Caco-2 (cell line): ENCODE results near the gene IPO11. TPM values are rescaled to one million over a fixed set of nuclear protein-coding genes. Genes with fewer than 3 reads are reported as not detected.
"Not testable (repeated sequence)": the region's sequence is repeated elsewhere in the genome, so short reads cannot be mapped to it uniquely, and the experiment has no call there.

Source experiments
- BruUV-seq: library from RNA; stranded (reverse); fragments of 400-500 nt; replicated peaks from 2 replicates; lab custom pipeline; 2021; lab: Mats Ljungman, UMichigan
- CTCF ChIA-PET: fragments of 300-600 bp; sonication (Branson Sonifier 250); formaldehyde crosslinking; loops from one replicate; lab custom pipeline; 2022; ENCODE audit warnings: antibody characterized with exemption; lab: Charles Lee
- POLR2A ChIA-PET: fragments of 300-600 bp; sonication (Branson Sonifier 250); formaldehyde crosslinking; loops from one replicate; lab custom pipeline; 2022; ENCODE audit warnings: antibody characterized with exemption; lab: Charles Lee
- DNase-seq, 2 experiments: peaks; one replicate each; pipeline versions ENCODE4 v3.0.0 to v3.0.0-alpha.2; 2020 to 2022
- H3K27me3 ChIP-seq: replicated peaks from 2 replicates; pipeline ENCODE4 v1.6.0; 2011; ENCODE audit warnings: low read length; ENCODE audit not compliant: control insufficient read depth, insufficient read depth
- H3K36me3 ChIP-seq: 2 replicates; pipeline ENCODE4 v1.5.1; 2011; ENCODE audit warnings: low read length; ENCODE audit not compliant: control insufficient read depth, insufficient read depth
- H3K4me1 ChIP-seq: fragments of 250-450 bp; sonication (Bioruptor Pico); 2 replicates; pipeline ENCODE4 v1.5.1; 2020; ENCODE audit warnings: mild to moderate bottlenecking
- H3K4me3 ChIP-seq: 2 replicates; pipeline ENCODE4 v1.5.1; 2011; ENCODE audit warnings: low read depth, mild to moderate bottlenecking, control low read depth, low read length
- H3K9me3 ChIP-seq: fragments of 250-450 bp; sonication (Bioruptor Pico); 2 replicates; pipeline ENCODE4 v1.5.1; 2020; ENCODE audit warnings: mild to moderate bottlenecking, moderate library complexity
- H3K27ac Mint-ChIP-seq: one replicate; pipeline ENCODE4 v1.8.0; 2022; ENCODE audit warnings: mixed read lengths; ENCODE audit not compliant: unreplicated experiment
- H3K27me3 Mint-ChIP-seq: one replicate; pipeline ENCODE4 v1.8.0; 2022; ENCODE audit warnings: mixed read lengths; ENCODE audit not compliant: insufficient read depth, unreplicated experiment
- H3K36me3 Mint-ChIP-seq: one replicate; pipeline ENCODE4 v1.8.0; 2022; ENCODE audit warnings: mild to moderate bottlenecking, mixed read lengths; ENCODE audit not compliant: insufficient read depth, unreplicated experiment
- H3K4me1 Mint-ChIP-seq: one replicate; pipeline ENCODE4 v1.8.0; 2022; ENCODE audit warnings: low read depth, mixed read lengths; ENCODE audit not compliant: unreplicated experiment
- H3K4me3 Mint-ChIP-seq: one replicate; pipeline ENCODE4 v1.8.0; 2022; ENCODE audit warnings: mild to moderate bottlenecking, moderate library complexity, mixed read lengths; ENCODE audit not compliant: unreplicated experiment
- H3K9me3 Mint-ChIP-seq: one replicate; pipeline ENCODE4 v1.8.0; 2022; ENCODE audit warnings: mixed read lengths; ENCODE audit not compliant: unreplicated experiment
- CTCF ChIP-seq, 2 experiments: fragments of 200-600 bp in 1 of 2; IDR thresholded peaks; 1 replicate in 1 of 2; 2 replicates in 1 of 2; pipeline versions ENCODE4 v1.5.1 to v1.8.0; 2011 to 2022; ENCODE audit warnings: antibody characterized with exemption in 1 of 2, control low read depth in 1 of 2, inconsistent platforms in 1 of 2, low read depth in 1 of 2, low read length in 1 of 2, mild to moderate bottlenecking in 1 of 2, moderate library complexity in 1 of 2; ENCODE audit not compliant: insufficient read depth in 1 of 2, severe bottlenecking in 1 of 2, unreplicated experiment in 1 of 2
- intact Hi-C: fragments of 100-400 bp; cut with micrococcal nuclease; formaldehyde crosslinking; loops from one replicate; pipeline ENCODE4 v1.10.0; 2022; ENCODE audit not compliant: unreplicated experiment
- total RNA-seq: library from RNA; stranded (reverse); gene quantifications from 2 replicates; pipeline ENCODE4 v1.2.3, GENCODE V29; 2022

IPO11 gene
- total RNA-seq, 1 experiment from 2014 or later: 54.1 TPM

GRCh38 chr5:62623271-62623670 lies 210.7 kb downstream of the IPO11 start:
- 0 out of 2 replicates have a peak, but pooled peaks cover 2% of the 10 kb centered on the region for H3K9me3 ChIP-seq
- peaks cover 9% of the 10 kb centered on the region for H3K36me3 Mint-ChIP-seq
- no peak overlapping the region for H3K4me3 Mint-ChIP-seq
- no peaks in the 10 kb centered on the region for H3K27me3 ChIP-seq
- no peak for TF ChIP-seq CTCF (IDR thresholded peaks at IDR 0.05; ENCODE audit: insufficient read depth in 1 of 2, low read depth in 1 of 2, low read length in 1 of 2, severe bottlenecking in 1 of 2, unreplicated experiment in 1 of 2)
- no peaks in the 10 kb centered on the region for H3K9me3 Mint-ChIP-seq
- intact Hi-C loops: no loop called here
- no peaks in the 10 kb centered on the region; the same call in 1 of the 2 replicates for H3K36me3 ChIP-seq
- H3K4me1 Mint-ChIP-seq: peaks cover 7% of the 10 kb centered on the region
- H3K27me3 Mint-ChIP-seq: no peaks in the 10 kb centered on the region
- BruUV-seq: no TSS peak
- ChIA-PET CTCF (no interaction called here), POLR2A (no interaction called here)
- no peak overlapping the region for H3K4me3 ChIP-seq
- no peak for DNase-seq
- no peak overlapping the region for H3K27ac Mint-ChIP-seq
- H3K4me1 ChIP-seq: peaks cover 6% of the 10 kb centered on the region; the same call in 1 of the 2 replicates

- peaks cover 15% of the 10 kb centered on the region for H3K36me3 Mint-ChIP-seq
- POLR2A ChIA-PET, BruUV-seq, H3K9me3 Mint-ChIP-seq, H3K36me3 ChIP-seq, CTCF ChIA-PET, H3K4me3 ChIP-seq, H3K4me1 ChIP-seq, H3K4me1 Mint-ChIP-seq, intact Hi-C loops, H3K27ac Mint-ChIP-seq, H3K27me3 Mint-ChIP-seq, H3K27me3 ChIP-seq, H3K9me3 ChIP-seq, DNase-seq, H3K4me3 Mint-ChIP-seq: not testable (repeated sequence)
Observed at GRCh38 chr5:62624436-62624835, 211.9 kb downstream of the IPO11 start.

GRCh38 chr5:62626534-62626933 lies 214.0 kb downstream of the IPO11 start:
- no peaks in the 10 kb centered on the region for H3K27me3 ChIP-seq
- H3K36me3 ChIP-seq: no peaks in the 10 kb centered on the region; the same call in 1 of the 2 replicates
- ChIA-PET POLR2A (no interaction called here), CTCF (no interaction called here)
- no peaks in the 10 kb centered on the region for H3K9me3 ChIP-seq
- intact Hi-C loops: no loop called here
- no peak for TF ChIP-seq CTCF (IDR thresholded peaks at IDR 0.05; ENCODE audit: insufficient read depth in 1 of 2, low read depth in 1 of 2, low read length in 1 of 2, severe bottlenecking in 1 of 2, unreplicated experiment in 1 of 2)
- Mint-ChIP-seq H3K27ac (no peak overlapping the region), H3K9me3 (no peaks in the 10 kb centered on the region), H3K36me3 (peaks cover 20% of the 10 kb centered on the region), H3K4me1 (no peaks in the 10 kb centered on the region), H3K4me3 (no peak overlapping the region), H3K27me3 (no peaks in the 10 kb centered on the region)
- BruUV-seq: no TSS peak
- DNase-seq: no peak
- no peak overlapping the region for H3K4me3 ChIP-seq
- H3K4me1 ChIP-seq: peaks cover 6% of the 10 kb centered on the region; the same call in 1 of the 2 replicates

GRCh38 chr5:62627121-62627520 lies 214.6 kb downstream of the IPO11 start:
- no peak for TF ChIP-seq CTCF (IDR thresholded peaks at IDR 0.05; ENCODE audit: insufficient read depth in 1 of 2, low read depth in 1 of 2, low read length in 1 of 2, severe bottlenecking in 1 of 2, unreplicated experiment in 1 of 2)
- ChIA-PET POLR2A (no interaction called here), CTCF (no interaction called here)
- no peaks in the 10 kb centered on the region; the same call in 1 of the 2 replicates for H3K36me3 ChIP-seq
- H3K27me3 ChIP-seq: no peaks in the 10 kb centered on the region
- Mint-ChIP-seq H3K27me3 (no peaks in the 10 kb centered on the region), H3K4me3 (no peak overlapping the region), H3K9me3 (no peaks in the 10 kb centered on the region), H3K36me3 (peaks cover 25% of the 10 kb centered on the region), H3K4me1 (no peaks in the 10 kb centered on the region), H3K27ac (no peak overlapping the region)
- BruUV-seq: no TSS peak
- no peaks in the 10 kb centered on the region for H3K9me3 ChIP-seq
- DNase-seq: no peak
- intact Hi-C loops: no loop called here
- no peak overlapping the region for H3K4me3 ChIP-seq
- H3K4me1 ChIP-seq: peaks cover 6% of the 10 kb centered on the region; the same call in 1 of the 2 replicates
